GM18519 (cell line): Measurements from ENCODE around the gene ANKRD18A.

ENCODE experiments used
- ATAC-seq: cut with Tn5 transposase; IDR thresholded peaks from one replicate; pipeline ENCODE4 v1.9.1; 2021; ENCODE audit warnings: mild to moderate bottlenecking, moderate library complexity; ENCODE audit not compliant: unreplicated experiment, low FRiP score

The ANKRD18A gene

GRCh38 chr9:38620483-38621433 lies at the start of gene ANKRD18A:
Gene ANKRD18A (minus strand): TSS chr9:38620596. CDS start chr9:38620285, 311 bp downstream.
- peak; percentile 49 for ATAC-seq

- ATAC-seq = no peak
Measured at GRCh38 chr9:38668791-38669466, 48.5 kb upstream of the ANKRD18A start.

- ATAC-seq = no peak
Measured at GRCh38 chr9:38662763-38663593, 42.6 kb upstream of the ANKRD18A start.

- no peak for ATAC-seq
Measured at GRCh38 chr9:38659538-38659937, 39.1 kb upstream of the ANKRD18A start.

- ATAC-seq = no peak
Measured at GRCh38 chr9:38656896-38657295, 36.5 kb upstream of the ANKRD18A start.

GRCh38 chr9:38652486-38652885 lies 32.1 kb upstream of the ANKRD18A start:
- no peak for ATAC-seq

- ATAC-seq = no peak
Measured at GRCh38 chr9:38652044-38652443, 31.6 kb upstream of the ANKRD18A start.

GRCh38 chr9:38651400-38652042 lies 31.1 kb upstream of the ANKRD18A start:
- ATAC-seq = no peak

- ATAC-seq = no peak
Measured at GRCh38 chr9:38650564-38650963, 30.2 kb upstream of the ANKRD18A start.

- ATAC-seq = no peak
Measured at GRCh38 chr9:38649731-38650363, 29.5 kb upstream of the ANKRD18A start.

- ATAC-seq = no peak
Measured at GRCh38 chr9:38644601-38645000, 24.2 kb upstream of the ANKRD18A start.

GRCh38 chr9:38643815-38644173 lies 23.4 kb upstream of the ANKRD18A start:
- no peak for ATAC-seq

GRCh38 chr9:38642951-38643814 lies 22.8 kb upstream of the ANKRD18A start:
- ATAC-seq = no peak

- no peak for ATAC-seq
Measured at GRCh38 chr9:38641985-38642864, 21.8 kb upstream of the ANKRD18A start.

GRCh38 chr9:38641142-38641541 lies 20.7 kb upstream of the ANKRD18A start:
- no peak for ATAC-seq

- no peak for ATAC-seq
Measured at GRCh38 chr9:38639577-38639940, 19.2 kb upstream of the ANKRD18A start.

GRCh38 chr9:38638881-38639576 lies 18.6 kb upstream of the ANKRD18A start:
- ATAC-seq = no peak
